GM21390 (cell line): Measurements from ENCODE around the gene HNRNPU.

ENCODE experiments used
- ATAC-seq: cut with Tn5 transposase; IDR thresholded peaks from one replicate; pipeline ENCODE4 v1.9.1; 2021; ENCODE audit not compliant: unreplicated experiment

Gene HNRNPU

GRCh38 chr1:244810221-244810620 is 54.1 kb downstream of the HNRNPU start:
- no peak for ATAC-seq

DNA sequence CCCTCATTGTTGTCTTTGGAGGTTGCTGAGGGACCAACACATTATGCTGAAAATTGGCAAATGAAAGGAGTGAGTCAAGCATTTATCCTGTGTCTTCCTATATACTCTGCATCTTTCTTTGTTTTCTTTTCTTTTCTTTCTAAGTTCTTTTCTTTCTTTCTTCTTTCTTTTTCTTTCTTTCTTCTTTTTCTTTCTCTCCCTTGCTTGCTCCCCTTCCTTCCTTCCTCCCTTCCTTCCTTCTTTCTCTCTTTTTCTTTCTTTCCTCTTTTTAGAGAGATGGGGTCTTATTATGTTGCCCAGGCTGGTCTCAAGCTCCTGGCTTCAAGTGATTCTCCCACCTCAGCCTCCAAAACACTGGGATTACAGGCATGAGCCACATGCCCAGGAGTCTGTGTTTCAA is 57.2 kb downstream of the HNRNPU start:
- ATAC-seq: no peak

DNA sequence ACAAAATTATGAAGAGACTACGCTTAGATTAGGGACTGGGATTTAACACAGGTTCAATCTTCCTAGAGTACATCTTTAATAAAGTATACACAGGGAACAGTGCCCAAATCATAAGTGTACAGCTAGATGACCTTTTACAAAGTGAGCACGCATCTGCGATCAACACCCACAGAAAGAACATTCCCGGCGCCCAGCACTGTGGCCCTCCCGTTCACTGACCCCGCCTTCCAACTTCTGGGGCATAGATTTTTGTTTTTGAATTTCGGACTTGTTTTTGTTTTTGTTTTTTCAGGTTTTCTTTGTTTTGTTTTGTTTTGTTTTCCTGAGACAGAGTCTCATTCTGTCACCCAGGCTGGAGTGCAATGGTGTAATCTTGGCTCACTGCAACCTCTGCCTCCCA is 59.5 kb downstream of the HNRNPU start:
- no peak for ATAC-seq

DNA sequence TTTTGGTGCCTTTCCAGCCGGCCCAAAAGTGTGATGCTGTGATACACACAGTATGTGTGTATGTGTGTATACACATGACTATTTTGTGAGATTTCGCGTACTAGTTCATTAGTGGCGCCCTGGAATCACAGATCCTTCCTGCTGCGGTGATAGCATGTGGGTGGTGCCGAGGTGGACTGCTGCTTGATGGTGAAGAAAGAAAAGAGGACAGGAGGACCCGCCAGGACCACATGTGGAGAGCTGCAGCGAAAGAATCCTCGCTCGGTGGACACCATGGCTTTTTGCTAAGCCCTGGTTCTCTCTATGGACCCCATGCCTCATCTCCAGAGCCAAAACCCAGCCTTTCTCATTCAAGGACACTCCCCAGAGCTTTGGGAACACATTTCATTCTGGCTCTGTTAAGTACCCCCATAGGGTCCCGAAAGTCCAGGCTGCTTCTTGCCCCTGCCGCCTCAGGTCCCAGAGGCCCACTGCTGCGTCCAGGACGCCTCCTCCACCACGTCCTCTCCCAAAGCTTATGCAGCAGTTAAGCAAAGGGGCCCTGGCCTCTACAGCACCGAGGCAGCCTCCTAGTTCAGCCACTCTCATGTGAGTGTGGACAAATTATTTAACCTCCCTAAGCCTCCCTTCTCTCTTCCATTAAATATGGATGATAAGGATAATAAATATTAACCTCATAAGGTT is 61.6 kb downstream of the HNRNPU start:
- no peak for ATAC-seq

- ATAC-seq: no peak
Measured at GRCh38 chr1:244802041-244802440, 62.3 kb downstream of the HNRNPU start.

DNA sequence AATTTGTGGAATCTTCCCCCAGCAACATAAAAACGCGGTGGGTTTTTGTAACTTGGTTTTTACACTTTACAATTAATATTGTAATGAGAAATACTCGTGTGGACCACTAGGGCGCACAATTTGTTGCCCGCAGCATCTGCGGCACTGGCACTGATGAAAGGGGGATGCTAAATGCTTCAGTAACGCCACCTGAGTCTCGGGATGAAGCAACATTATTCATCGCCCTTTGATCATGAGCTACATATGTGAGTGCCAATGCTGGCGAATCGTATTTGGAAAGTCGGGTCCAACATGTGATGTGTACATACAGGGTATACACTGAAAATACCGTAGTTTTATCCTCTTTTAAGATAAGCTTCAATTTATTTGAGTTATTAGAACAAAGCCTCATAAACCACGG is 63.1 kb downstream of the HNRNPU start:
- peak; percentile 87 for ATAC-seq

DNA sequence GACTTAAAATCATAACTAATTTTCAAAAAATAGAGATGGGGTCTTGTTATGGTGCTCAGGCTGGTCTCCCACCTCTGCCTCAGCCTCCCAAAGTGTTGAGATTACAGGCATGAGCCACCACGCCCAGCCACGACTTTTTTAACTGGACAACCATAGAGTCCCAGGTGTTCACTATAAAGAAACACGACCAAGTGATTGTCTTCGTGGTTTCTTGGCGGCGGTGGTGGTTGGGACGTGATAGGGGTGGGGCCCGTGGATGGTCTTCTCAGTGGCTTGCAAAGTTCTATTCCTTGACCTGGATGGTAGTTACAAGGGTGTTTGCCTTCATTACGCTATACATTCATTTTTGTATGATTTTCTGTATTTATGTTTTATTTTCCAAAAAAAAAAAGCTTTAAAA is 63.5 kb downstream of the HNRNPU start:
- no peak for ATAC-seq
